Sigmoid colon (tissue), 7 donors: Measurements from ENCODE around the gene FLNA. TPM values are rescaled to one million over a fixed set of nuclear protein-coding genes. Genes with fewer than 3 reads are reported as not detected.

Source experiments
- DNase-seq: peaks from one replicate; pipeline ENCODE4 v3.0.0-alpha.2; 2019
- H3K27ac ChIP-seq, 4 donors: fragments of 200-600 bp; sonication (generic); one replicate each; pipeline ENCODE4 v1.5.1; 2016 to 2019; ENCODE audit warnings: mild to moderate bottlenecking in 1 of 4
- H3K27me3 ChIP-seq, 3 donors: fragments of 200-600 bp; sonication (generic); one replicate each; pipeline ENCODE4 v1.5.1; 2019; ENCODE audit warnings: mild to moderate bottlenecking in 1 of 3
- H3K36me3 ChIP-seq, 4 donors: fragments of 200-600 bp; sonication (generic); one replicate each; pipeline ENCODE4 v1.5.1; 2016 to 2019
- H3K4me1 ChIP-seq, 4 donors: fragments of 200-600 bp; sonication (generic); one replicate each; pipeline ENCODE4 v1.5.1; 2017 to 2019
- H3K4me3 ChIP-seq, 4 donors: fragments of 200-600 bp; sonication (generic); one replicate each; pipeline ENCODE4 v1.5.1; 2017 to 2019; ENCODE audit warnings: mild to moderate bottlenecking in 2 of 4, moderate library complexity in 1 of 4
- H3K9me3 ChIP-seq, 4 donors: fragments of 200-600 bp in 3 of 4; sonication (generic) in 3 of 4; one replicate each; pipeline versions ENCODE4 v1.5.1 to v1.6.1; 2013 to 2019
- EP300 ChIP-seq, 4 donors: sonication (generic); formaldehyde crosslinking; IDR thresholded peaks; one replicate each; pipeline ENCODE4 v1.6.1; 2017; ENCODE audit warnings: antibody characterized with exemption in 4 of 4
- POLR2A ChIP-seq, 2 donors: fragments of 450-650 bp; IDR thresholded peaks; one replicate each; pipeline ENCODE4 v1.6.1; 2016; ENCODE audit warnings: antibody characterized with exemption in 2 of 2, mild to moderate bottlenecking in 2 of 2, moderate library complexity in 2 of 2
- POLR2AphosphoS5 ChIP-seq, 4 donors: sonication (generic); formaldehyde crosslinking; IDR thresholded peaks; one replicate each; pipeline ENCODE4 v1.6.1; 2017; ENCODE audit warnings: antibody characterized with exemption in 4 of 4
- WGBS, 2 donors: extraction: QIAGEN DNeasy Blood & Tissue Kit; methylation state at CpG; one replicate each; pipeline ENCODE4 v1.1.7; 2013; 5-methylcytosine and 5-hydroxymethylcytosine counted together
- intact Hi-C: fragments of 100-400 bp; cut with DNase I; formaldehyde crosslinking; loops from one replicate; pipeline ENCODE4 v1.15.1; 2023
- polyA plus RNA-seq, 3 donors: library from polyadenylated mRNA; stranded (reverse); fragments of 200-250 nt; gene quantifications; one replicate each; pipeline ENCODE4 v1.2.3, GENCODE V29; 2013
- total RNA-seq, 4 donors: library from RNA; depleted of rRNA; stranded (reverse); fragments of >200 nt; gene quantifications; one replicate each; pipeline ENCODE4 v1.1.0, GENCODE V29; 2016
- TF ChIP-seq, protein P1 (sequence below), 4 experiments: fragments of 450-650 bp in 3 of 4; fragments of 200-600 bp in 1 of 4; IDR thresholded peaks; one replicate each; pipeline ENCODE4 v1.5.1; 2016 to 2019; ENCODE audit warnings: antibody characterized with exemption in 4 of 4, mild to moderate bottlenecking in 3 of 4, moderate library complexity in 2 of 4
- donor health status: healthy with polysubstance abuse.
- donor health status: Bipolar disorder and iron deficiency.
- donor health status: healthy.

FLNA gene
- total and polyA plus RNA-seq, 7 donors: 27.0 to 9,435 (median 2,494) TPM

DNA sequence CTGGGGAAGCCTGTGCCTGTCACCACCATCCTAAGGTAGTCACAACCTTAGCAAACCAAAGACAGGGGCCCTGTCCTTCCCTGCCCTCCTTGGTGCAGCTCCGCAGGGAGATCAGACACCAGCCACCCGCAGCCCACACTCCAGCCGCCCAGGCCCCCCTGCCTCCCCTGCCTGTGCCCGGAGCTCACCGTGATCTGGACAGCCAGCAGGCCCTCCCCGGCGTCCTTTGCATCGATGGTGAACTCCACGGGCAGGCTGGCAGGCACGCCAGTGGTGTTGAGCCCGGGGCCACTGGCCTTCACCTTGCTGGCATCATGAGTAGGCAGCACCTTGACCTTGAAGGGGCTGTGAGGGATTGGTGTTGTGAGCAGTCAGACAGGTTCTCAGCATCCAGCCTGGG is 16.4 kb downstream of the FLNA start:
- H3K9me3 ChIP-seq: no peaks in the 10 kb centered on the region
- no peaks in the 10 kb centered on the region for H3K27me3 ChIP-seq
- WGBS, 2 donors: 91 to 93% methylated on average over 11 of the region's 11 CpGs
- H3K27ac ChIP-seq: peak overlapping the region; percentile 67 to 99 (median 98)
- peaks cover 70 to 95% (median 82%) of the 10 kb centered on the region in 4 donors for H3K36me3 ChIP-seq
- no peak for DNase-seq
- H3K4me3 ChIP-seq: no peak overlapping the region
- H3K4me1 ChIP-seq: peaks cover 0 to 50% (median 17%) of the 10 kb centered on the region in 4 donors
- TF ChIP-seq, protein P1, sequence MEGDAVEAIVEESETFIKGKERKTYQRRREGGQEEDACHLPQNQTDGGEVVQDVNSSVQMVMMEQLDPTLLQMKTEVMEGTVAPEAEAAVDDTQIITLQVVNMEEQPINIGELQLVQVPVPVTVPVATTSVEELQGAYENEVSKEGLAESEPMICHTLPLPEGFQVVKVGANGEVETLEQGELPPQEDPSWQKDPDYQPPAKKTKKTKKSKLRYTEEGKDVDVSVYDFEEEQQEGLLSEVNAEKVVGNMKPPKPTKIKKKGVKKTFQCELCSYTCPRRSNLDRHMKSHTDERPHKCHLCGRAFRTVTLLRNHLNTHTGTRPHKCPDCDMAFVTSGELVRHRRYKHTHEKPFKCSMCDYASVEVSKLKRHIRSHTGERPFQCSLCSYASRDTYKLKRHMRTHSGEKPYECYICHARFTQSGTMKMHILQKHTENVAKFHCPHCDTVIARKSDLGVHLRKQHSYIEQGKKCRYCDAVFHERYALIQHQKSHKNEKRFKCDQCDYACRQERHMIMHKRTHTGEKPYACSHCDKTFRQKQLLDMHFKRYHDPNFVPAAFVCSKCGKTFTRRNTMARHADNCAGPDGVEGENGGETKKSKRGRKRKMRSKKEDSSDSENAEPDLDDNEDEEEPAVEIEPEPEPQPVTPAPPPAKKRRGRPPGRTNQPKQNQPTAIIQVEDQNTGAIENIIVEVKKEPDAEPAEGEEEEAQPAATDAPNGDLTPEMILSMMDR (IDR thresholded peaks at IDR 0.05): no peak
- TF ChIP-seq POLR2AphosphoS5 (IDR thresholded peaks at IDR 0.05): peak in 1 of 4 donors; percentile 46
- intact Hi-C loops: no loop called here

DNA sequence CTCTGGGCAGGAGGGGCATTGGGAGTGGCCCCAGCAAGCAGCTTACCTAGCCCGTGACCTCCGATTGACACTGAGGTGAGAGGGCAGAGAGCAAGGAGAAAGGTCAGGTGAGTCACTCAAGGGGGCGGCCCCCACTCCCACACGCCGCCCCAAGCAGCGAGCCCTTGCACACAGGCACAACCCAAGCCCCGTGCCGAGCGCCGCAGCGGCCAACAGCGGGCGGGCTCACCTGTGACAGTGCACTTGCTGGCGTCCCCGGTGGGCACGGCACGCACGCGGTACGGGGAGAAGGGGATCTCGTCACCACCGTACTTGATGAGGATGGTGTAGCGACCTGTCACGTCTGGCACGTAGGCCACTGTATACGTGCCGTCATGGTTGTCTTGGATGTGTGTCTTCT is 17.2 kb downstream of the FLNA start:
- TF ChIP-seq POLR2AphosphoS5 (IDR thresholded peaks at IDR 0.05) (peak in 3 of 4 donors; percentile 41 to 62 (median 60)), POLR2A (IDR thresholded peaks at IDR 0.05) (no peak)
- Histone ChIP-seq H3K4me1 (peaks cover 0 to 42% (median 17%) of the 10 kb centered on the region in 4 donors), H3K27ac (peak overlapping the region; percentile 67 to 99 (median 98)), H3K27me3 (no peaks in the 10 kb centered on the region), H3K4me3 (no peak overlapping the region), H3K36me3 (peaks cover 73 to 95% (median 82%) of the 10 kb centered on the region in 4 donors), H3K9me3 (no peaks in the 10 kb centered on the region)
- 92 to 93% methylated on average over 27 of the region's 27 CpGs for WGBS, 2 donors
- DNase-seq: no peak
- intact Hi-C loops: no loop called here

DNA sequence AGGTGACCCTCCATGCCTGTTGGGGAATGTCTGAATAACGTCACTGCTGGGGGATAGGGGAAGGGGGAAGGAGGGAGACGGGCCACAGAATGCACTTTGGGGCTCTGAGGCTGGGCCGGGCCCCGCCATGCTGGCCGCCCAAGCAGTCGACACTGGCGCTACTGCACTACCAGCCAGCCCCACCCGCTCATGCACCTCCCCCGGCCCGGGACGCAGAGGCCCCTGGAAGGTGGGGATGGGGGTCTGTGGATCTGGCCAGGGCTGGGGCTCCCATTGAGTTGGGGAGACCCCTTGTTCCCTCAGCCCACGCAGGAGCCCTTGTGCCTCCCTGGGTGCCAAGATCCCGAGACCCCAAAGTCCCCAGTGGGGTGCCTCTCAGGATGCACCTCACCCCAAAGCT is 17.8 kb downstream of the FLNA start:
- Histone ChIP-seq H3K36me3 (peaks cover 73 to 95% (median 81%) of the 10 kb centered on the region in 4 donors), H3K27me3 (no peaks in the 10 kb centered on the region), H3K27ac (peak overlapping the region; percentile 67 to 99 (median 98)), H3K9me3 (no peaks in the 10 kb centered on the region), H3K4me1 (peaks cover 0 to 36% (median 15%) of the 10 kb centered on the region in 4 donors), H3K4me3 (no peak overlapping the region)
- DNase-seq: no peak
- TF ChIP-seq POLR2AphosphoS5 (IDR thresholded peaks at IDR 0.05): no peak
- TF ChIP-seq, protein P1 (IDR thresholded peaks at IDR 0.05): no peak
- TF ChIP-seq POLR2A (IDR thresholded peaks at IDR 0.05): no peak
- TF ChIP-seq EP300 (IDR thresholded peaks at IDR 0.05): no peak
- intact Hi-C loops: no loop called here
- WGBS, 2 donors: 90% methylated on average over 13 of the region's 13 CpGs

DNA sequence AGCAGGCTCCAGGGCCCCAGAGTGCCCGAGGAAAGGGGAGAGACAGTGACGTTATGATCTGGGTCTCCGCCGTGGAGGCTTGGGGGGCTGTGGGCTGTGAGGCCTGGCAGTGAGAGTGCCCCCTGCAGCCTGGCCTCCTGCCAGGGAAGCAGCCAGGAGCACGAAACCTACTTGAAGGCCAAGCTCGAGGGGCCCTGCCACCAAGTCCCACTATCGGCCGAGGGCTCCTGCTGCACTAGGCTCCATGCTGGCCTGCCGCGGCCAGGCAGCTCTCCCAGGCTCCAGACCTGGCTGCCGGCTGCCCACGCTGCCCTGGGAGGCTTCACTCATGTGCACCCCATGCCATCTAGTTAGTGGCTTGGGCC is 18.7 kb downstream of the FLNA start:
- H3K4me1 ChIP-seq: peaks cover 0 to 32% (median 15%) of the 10 kb centered on the region in 4 donors

DNA sequence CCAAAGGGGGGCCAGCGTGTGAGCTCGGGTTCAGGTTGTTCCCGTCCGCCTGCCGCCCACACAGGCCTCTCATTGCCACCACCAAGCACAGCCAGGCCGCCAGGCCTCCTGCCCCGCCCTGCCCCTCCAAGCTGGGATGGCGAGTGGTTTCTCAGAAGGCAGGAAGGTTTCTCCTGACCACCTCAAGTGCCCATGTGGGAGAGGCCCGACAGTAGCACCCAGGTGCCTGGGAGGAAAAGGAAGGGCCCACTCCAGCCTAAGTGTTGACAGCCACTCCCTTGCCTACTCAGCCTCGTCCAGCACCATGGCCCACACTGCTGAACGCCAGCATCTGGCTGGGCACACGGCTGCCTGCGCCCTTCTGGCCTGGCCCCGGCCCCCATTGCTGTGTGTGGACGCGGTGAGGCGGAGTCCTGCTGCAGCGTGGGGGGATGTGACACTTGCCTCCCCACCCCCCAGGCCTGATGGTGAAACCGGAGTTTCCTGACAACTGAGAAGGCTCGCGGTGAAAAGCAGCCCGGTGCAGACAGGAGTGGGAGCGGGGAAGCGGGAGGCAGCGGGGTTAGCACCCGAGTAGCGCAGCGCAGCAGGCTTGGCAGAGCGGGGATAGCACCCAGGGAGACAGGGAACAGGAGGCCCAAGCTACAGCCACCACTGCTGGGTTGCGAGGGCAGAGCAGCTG is 19.2 kb downstream of the FLNA start:
- Histone ChIP-seq H3K27me3 (no peaks in the 10 kb centered on the region), H3K9me3 (no peaks in the 10 kb centered on the region), H3K4me3 (no peak overlapping the region), H3K27ac (peak overlapping the region; percentile 67 to 99 (median 98)), H3K4me1 (peaks cover 0 to 27% (median 13%) of the 10 kb centered on the region in 4 donors), H3K36me3 (peaks cover 65 to 99% (median 85%) of the 10 kb centered on the region in 4 donors)
- DNase-seq: no peak
- TF ChIP-seq, protein P1 (IDR thresholded peaks at IDR 0.05): no peak
- TF ChIP-seq EP300 (IDR thresholded peaks at IDR 0.05) (no peak), POLR2A (IDR thresholded peaks at IDR 0.05) (no peak), POLR2AphosphoS5 (IDR thresholded peaks at IDR 0.05) (peak in 1 of 4 donors; percentile 22)
- WGBS, 2 donors: 85% methylated on average over 30 of the region's 30 CpGs
- intact Hi-C loops: no loop called here

More for the DNA sequence above, 18.7 kb downstream of the FLNA start:
- Histone ChIP-seq H3K4me3 (no peak overlapping the region), H3K36me3 (peaks cover 68 to 97% (median 83%) of the 10 kb centered on the region in 4 donors), H3K27ac (peak overlapping the region; percentile 67 to 99 (median 98)), H3K9me3 (no peaks in the 10 kb centered on the region), H3K27me3 (no peaks in the 10 kb centered on the region)
- no peak for DNase-seq
- intact Hi-C loops: no loop called here
- 79 to 84% methylated on average over 12 of the region's 12 CpGs for WGBS, 2 donors
- TF ChIP-seq POLR2AphosphoS5 (IDR thresholded peaks at IDR 0.05): peak in 3 of 4 donors; percentile 4 to 19 (median 9)
- TF ChIP-seq, protein P1 (IDR thresholded peaks at IDR 0.05): no peak
